Posterior vena cava (tissue), 2 donors: ENCODE measurements around the gene DAPK1. TPM values are rescaled to one million over a fixed set of nuclear protein-coding genes. Genes with fewer than 3 reads are reported as not detected.

ENCODE experiments used
- DNase-seq: peaks from one replicate; pipeline ENCODE4 v3.0.0-alpha.2; 2020; ENCODE audit warnings: low spot score
- intact Hi-C, 2 donors: fragments of 100-400 bp; cut with DNase I; formaldehyde crosslinking; loops; one replicate each; pipeline versions ENCODE4 v1.14.1 to v1.14.2; 2022 to 2023
- total RNA-seq, 2 donors: library from RNA; stranded (reverse); fragmentation: NEBNext Ultra II Directional; extraction: Animal tissue kit (Norgen Biotek cat#: 25700); gene quantifications; one replicate each; pipeline ENCODE4 v1.2.1, GENCODE V29; 2021
- donor health status: DM: yes; HTN: yes; CAD: no.
- donor health status: DM: yes; HTN: yes; CAD: no.

The DAPK1 gene
- total RNA-seq, 2 donors from 2014 or later: 33.2 to 34.3 TPM

DNA sequence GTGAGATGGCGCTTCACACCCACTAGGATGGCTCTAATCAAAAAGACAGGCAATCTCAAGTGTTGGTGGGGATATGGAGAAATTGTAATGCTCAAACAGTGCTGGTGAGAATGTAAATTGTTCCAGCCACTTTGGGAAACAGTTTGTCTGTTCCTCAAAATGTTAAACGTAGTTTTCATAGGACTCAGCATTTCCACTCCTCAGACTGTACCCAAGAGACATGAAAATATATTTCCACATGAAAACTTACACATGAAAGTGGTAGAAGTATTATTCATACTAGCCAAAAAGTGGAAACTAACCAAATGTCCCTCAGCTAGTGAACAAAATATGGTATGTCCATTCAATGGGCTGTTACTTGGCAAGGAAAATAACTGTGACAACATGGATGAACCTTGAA, 120.6 kb downstream of the DAPK1 start:
- no peak for DNase-seq
- intact Hi-C loops: no loop called here

GRCh38 chr9:87618931-87619330, 121.3 kb downstream of the DAPK1 start:
- no peak for DNase-seq
- intact Hi-C loops: no loop called here

DNA sequence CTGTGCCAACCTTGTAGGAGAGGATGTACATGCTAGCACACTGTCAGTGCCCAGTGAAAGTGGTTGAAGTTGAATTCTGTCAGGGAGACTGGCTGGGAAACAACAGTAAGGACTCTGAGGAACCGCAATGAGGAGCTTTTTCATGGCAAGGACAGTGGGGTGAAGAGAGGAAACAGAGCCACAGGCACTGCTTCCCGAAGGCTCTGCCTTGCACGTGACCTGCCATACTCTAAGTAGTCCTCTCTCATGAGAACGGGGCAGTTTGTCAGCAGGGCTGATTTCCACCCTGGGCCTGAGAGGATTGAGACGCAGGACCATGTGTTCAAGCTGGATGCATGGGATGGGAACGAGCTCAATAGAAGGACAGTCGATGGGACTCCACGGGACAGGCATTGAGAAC, 121.7 kb downstream of the DAPK1 start:
- intact Hi-C loops: no loop called here
- DNase-seq: no peak

DNA sequence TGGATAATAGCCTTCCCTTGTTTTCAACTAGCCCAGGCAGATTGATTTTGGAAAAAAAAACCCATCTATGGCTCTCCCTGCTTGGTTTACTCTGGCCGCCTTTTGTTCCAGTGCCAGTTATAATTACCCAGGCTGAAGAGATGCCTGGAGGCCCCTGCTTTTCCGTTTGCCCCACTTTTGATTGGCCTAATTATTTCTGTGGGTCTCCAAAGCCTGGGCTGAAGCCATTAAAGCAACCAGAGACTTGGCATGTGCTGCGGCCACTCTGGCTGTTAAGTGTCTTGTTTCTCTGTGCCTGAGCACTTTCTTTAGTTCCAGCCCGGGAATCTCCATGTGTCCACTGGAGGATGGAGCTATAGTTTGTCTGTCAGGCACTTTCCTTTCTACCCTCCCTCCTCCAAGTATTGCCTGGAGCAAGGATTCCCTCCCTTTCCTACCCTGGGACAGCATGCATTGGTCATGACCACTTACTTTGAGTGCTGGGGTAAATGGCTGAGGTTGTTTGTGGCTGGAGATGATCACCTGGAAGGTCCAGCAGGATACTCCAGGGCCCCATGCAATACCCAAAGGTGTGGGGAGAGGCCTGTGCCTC, 123.2 kb downstream of the DAPK1 start:
- intact Hi-C loops: no loop called here
- no peak for DNase-seq

- intact Hi-C loops: no loop called here
- no peak for DNase-seq
These were observed 124.4 kb downstream of the DAPK1 start for GRCh38 chr9:87622098-87622497.

DNA sequence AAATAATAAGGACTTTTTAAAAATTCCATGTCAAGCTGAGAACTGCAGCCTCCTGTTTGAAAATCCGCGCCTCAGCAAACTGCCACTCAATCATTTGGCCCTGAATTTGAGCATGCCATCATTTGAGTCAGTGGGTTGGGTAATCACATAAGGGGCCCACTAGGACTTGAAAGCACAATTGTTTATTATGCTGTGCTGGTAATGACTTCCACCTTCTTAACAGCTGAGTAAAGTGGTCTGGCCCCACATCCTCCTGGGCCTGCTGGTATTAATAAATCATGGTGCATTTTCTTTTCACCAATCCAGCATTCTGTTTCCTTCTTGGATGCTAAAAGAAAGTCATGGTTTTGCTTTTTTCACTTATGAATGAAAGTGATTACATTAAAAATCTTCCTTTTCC, 125.3 kb downstream of the DAPK1 start:
- intact Hi-C loops: no loop called here
- no peak for DNase-seq

- intact Hi-C loops: no loop called here
- no peak for DNase-seq
These were observed 130.7 kb downstream of the DAPK1 start for GRCh38 chr9:87628346-87628745.

DNA sequence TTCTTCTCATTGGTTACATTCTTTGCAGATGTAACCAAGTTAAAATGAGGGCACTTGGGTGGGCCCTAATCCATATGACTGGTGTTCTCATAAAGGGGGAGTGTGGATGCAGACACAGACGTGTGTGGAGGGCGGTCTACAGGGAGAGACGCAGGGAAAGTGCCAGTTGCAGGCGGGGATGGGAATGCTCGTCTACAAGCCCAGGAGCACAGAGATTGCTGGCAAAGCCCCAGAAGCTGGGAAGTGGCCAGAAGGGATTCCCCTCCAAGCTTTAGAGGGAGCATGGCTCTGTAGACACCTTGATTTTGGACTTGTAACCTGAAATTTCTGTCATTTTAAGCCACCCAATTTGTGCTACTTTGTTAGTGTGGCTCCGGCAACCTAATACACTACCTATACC, 131.4 kb downstream of the DAPK1 start:
- DNase-seq: no peak
- intact Hi-C loops: no loop called here

- intact Hi-C loops: no loop called here
- no peak for DNase-seq
These were observed 132.6 kb downstream of the DAPK1 start for GRCh38 chr9:87630266-87630665.

- intact Hi-C loops: no loop called here
- DNase-seq: no peak
These were observed 133.2 kb downstream of the DAPK1 start for GRCh38 chr9:87630846-87631245.

DNA sequence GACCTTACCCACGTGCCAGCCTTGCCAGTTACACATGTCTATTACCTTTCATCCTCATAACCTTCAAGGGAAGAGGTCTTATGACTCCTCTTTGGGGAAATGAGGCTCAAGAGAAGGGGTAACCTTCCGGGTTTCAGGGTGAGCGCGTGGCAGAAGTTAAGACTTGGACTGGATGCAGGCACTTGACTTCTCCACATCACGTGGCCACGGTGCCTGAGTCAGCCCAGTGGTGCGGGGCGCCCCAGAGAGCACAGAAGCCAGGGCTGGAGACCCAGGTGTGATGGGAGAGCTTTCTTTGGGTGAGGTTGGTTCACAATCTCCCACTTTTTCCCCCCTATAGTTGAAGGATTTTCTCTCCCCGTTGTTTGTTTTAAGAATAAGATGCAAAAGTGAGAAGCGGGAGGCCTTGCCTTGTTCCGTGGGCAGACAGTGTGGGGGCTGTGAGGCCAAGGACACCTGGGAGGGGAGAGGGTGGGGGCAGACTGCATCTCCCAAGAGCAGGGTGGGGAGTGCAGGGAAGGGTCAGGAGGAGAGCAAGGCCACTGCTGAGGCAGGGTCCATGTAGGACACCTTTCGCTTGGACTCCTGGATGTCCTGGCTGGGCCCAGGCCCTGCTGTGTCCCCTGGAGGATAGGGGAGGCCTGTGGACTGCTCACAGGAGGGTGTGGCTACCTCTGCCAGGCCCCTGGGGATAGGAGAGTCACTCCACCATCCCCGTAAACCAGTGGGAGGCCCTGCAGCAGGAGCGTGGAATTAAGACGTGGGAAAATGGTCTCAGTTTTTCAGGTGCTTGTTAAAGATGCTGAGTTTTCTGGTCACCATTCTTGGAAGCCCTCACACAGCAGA, 138.2 kb downstream of the DAPK1 start:
- intact Hi-C loops: no loop called here
- no peak for DNase-seq

DNA sequence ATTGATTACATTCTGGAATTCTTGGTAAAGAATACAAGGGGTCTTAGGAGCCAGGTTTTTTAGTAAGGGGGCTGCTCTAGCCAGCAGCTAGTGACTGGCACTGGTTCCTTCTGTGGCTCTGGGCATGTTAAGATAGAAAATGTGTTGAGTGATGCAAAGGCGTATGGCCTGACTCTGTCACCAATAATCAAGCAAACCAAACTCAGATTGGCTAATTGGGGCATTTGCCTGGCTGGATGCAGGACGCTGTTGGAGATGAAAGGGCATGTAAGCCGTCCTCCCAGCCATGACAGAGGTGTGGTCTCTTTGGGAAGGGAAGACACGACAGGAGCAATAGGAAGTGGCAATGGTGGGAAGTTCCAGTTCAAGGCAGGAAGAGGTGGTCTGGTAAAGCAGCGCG, 140.6 kb downstream of the DAPK1 start:
- intact Hi-C loops: no loop called here
- DNase-seq: no peak

- intact Hi-C loops: no loop called here
These were observed 142.3 kb downstream of the DAPK1 start for GRCh38 chr9:87639949-87640348.

DNA sequence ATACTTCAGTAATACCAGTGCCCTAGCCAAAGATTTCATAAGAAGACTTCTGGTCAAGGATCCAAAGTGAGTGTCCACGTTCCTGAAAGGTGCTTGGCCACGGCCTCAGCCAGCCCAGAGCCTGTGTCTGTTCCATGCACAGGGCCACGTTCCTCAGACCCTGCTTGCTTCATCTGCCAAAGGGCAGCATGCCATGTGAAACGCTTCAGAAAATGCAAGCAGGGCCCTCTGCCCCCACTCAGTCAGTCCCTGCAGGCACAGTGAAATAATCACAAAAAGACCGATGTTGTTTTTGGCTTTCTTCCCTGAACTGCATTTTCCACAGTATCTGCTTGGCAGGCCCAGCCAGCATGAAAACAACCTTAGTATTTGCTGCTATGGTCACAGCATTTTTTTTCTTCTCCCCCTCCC, 142.7 kb downstream of the DAPK1 start:
- intact Hi-C loops: no loop called here
- no peak for DNase-seq

More at GRCh38 chr9:87639949-87640348, 142.3 kb downstream of the DAPK1 start:
- DNase-seq: no peak

DNA sequence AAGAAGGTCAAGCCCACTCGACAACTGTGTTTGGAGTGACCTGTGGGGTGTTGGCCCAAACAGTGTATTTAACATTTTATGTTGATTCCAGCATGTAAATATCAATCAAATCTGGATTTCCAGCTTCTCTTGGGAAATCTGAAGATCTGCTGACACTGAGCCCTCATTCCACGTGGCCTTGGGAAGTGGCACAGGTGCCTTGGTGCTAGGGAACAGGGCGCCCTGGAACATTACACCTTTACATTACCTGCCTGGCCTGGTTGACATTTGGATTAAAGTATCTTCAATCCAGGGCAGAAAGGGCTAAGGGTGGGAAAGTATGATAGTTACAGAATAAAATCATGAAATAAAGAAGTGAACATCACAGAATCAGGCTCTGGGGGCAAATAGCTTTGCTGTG, 143.4 kb downstream of the DAPK1 start:
- intact Hi-C loops: no loop called here
- no peak for DNase-seq

GRCh38 chr9:87642330-87643106, 144.9 kb downstream of the DAPK1 start:
- intact Hi-C loops: no loop called here
- DNase-seq: no peak

- intact Hi-C loops: no loop called here
- DNase-seq: no peak
These were observed 145.5 kb downstream of the DAPK1 start for GRCh38 chr9:87643107-87643650.

GRCh38 chr9:87643778-87644570, 146.3 kb downstream of the DAPK1 start:
- DNase-seq: no peak
- intact Hi-C loops: no loop called here

- no peak for DNase-seq
- intact Hi-C loops: no loop called here
These were observed 147.0 kb downstream of the DAPK1 start for GRCh38 chr9:87644659-87645058.
